Stimulated activated naive CD8-positive, alpha-beta T cell treated with anti-CD3 and anti-CD28 coated beads, Interleukin-15, amount 100 ng/mL, for 72 hours (primary cell): ENCODE measurements around the gene DTHD1.

Experiments
- ATAC-seq: fragments of 150-1000 bp; cut with Tn5 transposase; 2 replicates; pipeline ENCODE4 v1.10.0; 2021; ENCODE audit warnings: mild to moderate bottlenecking, moderate library complexity
- DNase-seq, 2 donors: peaks; one replicate each; pipeline ENCODE4 v3.0.0; 2021 to 2022
- H3K27ac Mint-ChIP-seq, 2 donors: one replicate each; pipeline ENCODE4 v1.8.0; 2022; ENCODE audit warnings: mild to moderate bottlenecking in 2 of 2, mixed read lengths in 2 of 2, moderate library complexity in 2 of 2
- H3K27me3 Mint-ChIP-seq: one replicate; pipeline ENCODE4 v1.8.0; 2022; ENCODE audit warnings: mixed read lengths
- H3K4me1 Mint-ChIP-seq: one replicate; pipeline ENCODE4 v1.8.0; 2022; ENCODE audit warnings: mild to moderate bottlenecking, mixed read lengths
- H3K4me3 Mint-ChIP-seq, 2 donors: one replicate each; pipeline ENCODE4 v1.8.0; 2022; ENCODE audit warnings: mild to moderate bottlenecking in 2 of 2, mixed read lengths in 2 of 2, moderate library complexity in 1 of 2
- H3K9me3 Mint-ChIP-seq, 2 donors: one replicate each; pipeline ENCODE4 v1.8.0; 2022; ENCODE audit warnings: mixed read lengths in 2 of 2

Gene DTHD1

GRCh38 chr4:36392916-36393315, 111.5 kb downstream of the DTHD1 start:
- no peaks in the 10 kb centered on the region for H3K9me3 Mint-ChIP-seq
- ATAC-seq (no peak), DNase-seq (no peak)
- H3K27me3 Mint-ChIP-seq: no peaks in the 10 kb centered on the region
- no peak overlapping the region for H3K27ac Mint-ChIP-seq
- no peak overlapping the region for H3K4me3 Mint-ChIP-seq
- peaks cover 22% of the 10 kb centered on the region for H3K4me1 Mint-ChIP-seq
